B cell (primary cell): ENCODE data around the gene STYX.

Source experiments
- CTCF ChIP-seq: fragments of 200-600 bp; IDR thresholded peaks from one replicate; pipeline ENCODE4 v1.8.0; 2022; ENCODE audit warnings: antibody characterized with exemption, mild to moderate bottlenecking
- EZH2 ChIP-seq: IDR thresholded peaks from 2 replicates; pipeline ENCODE4 v1.6.1; 2012; ENCODE audit warnings: borderline replicate concordance, low read depth, mild to moderate bottlenecking, moderate library complexity, low read length; ENCODE audit not compliant: insufficient read depth, poor library complexity, severe bottlenecking

GRCh38 chr14:52723514-52724359, 6.2 kb upstream of the STYX start:
- TF ChIP-seq CTCF, result no peak
- no peak for TF ChIP-seq EZH2
